ENCODE measurements around the gene CLSTN1. TPM values are rescaled to one million over a fixed set of nuclear protein-coding genes. Genes with fewer than 3 reads are reported as not detected.
"Not testable (repeated sequence)": the region's sequence is repeated elsewhere in the genome, so short reads cannot be mapped to it uniquely, and the experiment has no call there.

The CLSTN1 gene
- total and polyA plus RNA-seq, 2 donors = 59.6 to 90.6 TPM

GRCh38 chr1:9811239-9811966, 12.4 kb downstream of the CLSTN1 start:
- Histone ChIP-seq H3K4me1 (ENCODE audit: insufficient read depth) (no peaks in the 10 kb centered on the region), H3K36me3 (ENCODE audit: insufficient read depth) (no peaks in the 10 kb centered on the region), H3K27ac (ENCODE audit: low read depth) (no peak overlapping the region), H3K4me3 (ENCODE audit: low read depth, low read length) (no peak overlapping the region)
- no peak for DNase-seq (ENCODE audit: extremely low spot score)
- WGBS = 75% methylated on average over 6 of the region's 6 CpGs

- H3K4me3 ChIP-seq (ENCODE audit: low read depth, low read length) = no peak overlapping the region
- DNase-seq (ENCODE audit: extremely low spot score) = no peak
- whole genome bisulfite sequencing = 74% methylated on average over 8 of the region's 8 CpGs
- no peaks in the 10 kb centered on the region for H3K4me1 ChIP-seq (ENCODE audit: insufficient read depth)
- H3K36me3 ChIP-seq (ENCODE audit: insufficient read depth) = no peaks in the 10 kb centered on the region
- no peak overlapping the region for H3K27ac ChIP-seq (ENCODE audit: low read depth)
These were observed 14.7 kb downstream of the CLSTN1 start for GRCh38 chr1:9809100-9809510.

GRCh38 chr1:9808459-9808858, 15.3 kb downstream of the CLSTN1 start:
- Histone ChIP-seq H3K36me3 (ENCODE audit: insufficient read depth) (no peaks in the 10 kb centered on the region), H3K4me3 (ENCODE audit: low read depth, low read length) (no peak overlapping the region), H3K27ac (ENCODE audit: low read depth) (no peak overlapping the region), H3K4me1 (ENCODE audit: insufficient read depth) (no peaks in the 10 kb centered on the region)
- no peak for DNase-seq (ENCODE audit: extremely low spot score)
- 83% methylated on average over 8 of the region's 8 CpGs for WGBS

- Histone ChIP-seq H3K4me1 (ENCODE audit: insufficient read depth) (no peaks in the 10 kb centered on the region), H3K4me3 (ENCODE audit: low read depth, low read length) (no peak overlapping the region), H3K36me3 (ENCODE audit: insufficient read depth) (no peaks in the 10 kb centered on the region), H3K27ac (ENCODE audit: low read depth) (no peak overlapping the region)
- DNase-seq (ENCODE audit: extremely low spot score) = no peak
- 75% methylated on average over 12 of the region's 12 CpGs for WGBS
These were observed 16.2 kb downstream of the CLSTN1 start for GRCh38 chr1:9807541-9807940.

- H3K36me3 ChIP-seq (ENCODE audit: insufficient read depth); H3K4me1 ChIP-seq (ENCODE audit: insufficient read depth); DNase-seq (ENCODE audit: extremely low spot score); H3K4me3 ChIP-seq (ENCODE audit: low read depth, low read length); H3K27ac ChIP-seq (ENCODE audit: low read depth): not testable (repeated sequence)
- WGBS = 85% methylated on average over 5 of the region's 5 CpGs
These were observed 17.8 kb downstream of the CLSTN1 start for GRCh38 chr1:9805972-9806371.

- no peaks in the 10 kb centered on the region for H3K4me1 ChIP-seq (ENCODE audit: insufficient read depth)
- no peak overlapping the region for H3K4me3 ChIP-seq (ENCODE audit: low read depth, low read length)
- H3K36me3 ChIP-seq (ENCODE audit: insufficient read depth) = no peaks in the 10 kb centered on the region
- DNase-seq (ENCODE audit: extremely low spot score) = no peak
- H3K27ac ChIP-seq (ENCODE audit: low read depth) = no peak overlapping the region
- WGBS = 63% methylated on average over 7 of the region's 7 CpGs
These were observed 18.7 kb downstream of the CLSTN1 start for GRCh38 chr1:9805006-9805508.

- not testable (repeated sequence) for H3K36me3 ChIP-seq (ENCODE audit: insufficient read depth); H3K4me1 ChIP-seq (ENCODE audit: insufficient read depth); DNase-seq (ENCODE audit: extremely low spot score); H3K27ac ChIP-seq (ENCODE audit: low read depth); H3K4me3 ChIP-seq (ENCODE audit: low read depth, low read length)
- WGBS = 90% methylated on average over 13 of the region's 13 CpGs
These were observed 20.5 kb downstream of the CLSTN1 start for GRCh38 chr1:9803003-9803918.

GRCh38 chr1:9801909-9802308, 21.9 kb downstream of the CLSTN1 start:
- no peak overlapping the region for H3K4me3 ChIP-seq (ENCODE audit: low read depth, low read length)
- DNase-seq (ENCODE audit: extremely low spot score) = no peak
- no peaks in the 10 kb centered on the region for H3K36me3 ChIP-seq (ENCODE audit: insufficient read depth)
- 94% methylated on average over 1 of the region's 1 CpG for WGBS
- H3K27ac ChIP-seq (ENCODE audit: low read depth) = no peak overlapping the region
- no peaks in the 10 kb centered on the region for H3K4me1 ChIP-seq (ENCODE audit: insufficient read depth)

GRCh38 chr1:9798236-9799130, 25.3 kb downstream of the CLSTN1 start:
- WGBS = 55% methylated on average over 11 of the region's 11 CpGs
- no peaks in the 10 kb centered on the region for H3K4me1 ChIP-seq (ENCODE audit: insufficient read depth)
- no peak overlapping the region for H3K4me3 ChIP-seq (ENCODE audit: low read depth, low read length)
- no peak overlapping the region for H3K27ac ChIP-seq (ENCODE audit: low read depth)
- DNase-seq (ENCODE audit: extremely low spot score) = no peak
- H3K36me3 ChIP-seq (ENCODE audit: insufficient read depth) = no peaks in the 10 kb centered on the region

GRCh38 chr1:9797049-9797448, 26.7 kb downstream of the CLSTN1 start:
- DNase-seq (ENCODE audit: extremely low spot score) = no peak

GRCh38 chr1:9794081-9794480, 29.7 kb downstream of the CLSTN1 start:
- no peak for DNase-seq (ENCODE audit: extremely low spot score)
- Histone ChIP-seq H3K27ac (ENCODE audit: low read depth) (no peak overlapping the region), H3K36me3 (ENCODE audit: insufficient read depth) (no peaks in the 10 kb centered on the region), H3K4me3 (ENCODE audit: low read depth, low read length) (no peak overlapping the region), H3K4me1 (ENCODE audit: insufficient read depth) (peaks cover 2% of the 10 kb centered on the region)
- 56% methylated on average over 6 of the region's 6 CpGs for WGBS

More at GRCh38 chr1:9797049-9797448, 26.7 kb downstream of the CLSTN1 start:
- Histone ChIP-seq H3K4me3 (ENCODE audit: low read depth, low read length) (no peak overlapping the region), H3K4me1 (ENCODE audit: insufficient read depth) (peaks cover 2% of the 10 kb centered on the region), H3K27ac (ENCODE audit: low read depth) (no peak overlapping the region), H3K36me3 (ENCODE audit: insufficient read depth) (no peaks in the 10 kb centered on the region)

- H3K4me1 ChIP-seq (ENCODE audit: insufficient read depth) = peaks cover 2% of the 10 kb centered on the region
- WGBS = 82% methylated on average over 15 of the region's 15 CpGs
- no peaks in the 10 kb centered on the region for H3K36me3 ChIP-seq (ENCODE audit: insufficient read depth)
These were observed 30.5 kb downstream of the CLSTN1 start for GRCh38 chr1:9793291-9793690.

More at GRCh38 chr1:9793291-9793690, 30.5 kb downstream of the CLSTN1 start:
- no peak overlapping the region for H3K4me3 ChIP-seq (ENCODE audit: low read depth, low read length)
- H3K27ac ChIP-seq (ENCODE audit: low read depth) = no peak overlapping the region
- no peak for DNase-seq (ENCODE audit: extremely low spot score)

Measured in urinary bladder (tissue), 4 donors.